ENCODE data around the gene GNAZ. TPM values are rescaled to one million over a fixed set of nuclear protein-coding genes. Genes with fewer than 3 reads are reported as not detected.

Gene GNAZ
- total RNA-seq, 1 donor from 2014 or later = 3.9 TPM

GRCh38 chr22:23063539-23064380 is 6.6 kb upstream of the GNAZ start:
- Mint-ChIP-seq H3K36me3 (ENCODE audit: low read depth) (no peaks in the 10 kb centered on the region), H3K9me3 (ENCODE audit: low read depth) (no peaks in the 10 kb centered on the region), H3K27ac (ENCODE audit: unreplicated experiment) (no peak overlapping the region), H3K27me3 (ENCODE audit: low read depth) (peaks cover 7% of the 10 kb centered on the region), H3K4me3 (ENCODE audit: unreplicated experiment) (no peak overlapping the region), H3K4me1 (ENCODE audit: low read depth) (no peaks in the 10 kb centered on the region)
- TF ChIP-seq CTCF (IDR thresholded peaks at IDR 0.05) = no peak
- DNase-seq (ENCODE audit: low spot score) = peak; percentile 85

- Mint-ChIP-seq H3K4me1 (ENCODE audit: low read depth) (peaks cover 1% of the 10 kb centered on the region), H3K4me3 (ENCODE audit: unreplicated experiment) (no peak overlapping the region), H3K27ac (ENCODE audit: unreplicated experiment) (no peak overlapping the region), H3K27me3 (ENCODE audit: low read depth) (peaks cover 7% of the 10 kb centered on the region), H3K9me3 (ENCODE audit: low read depth) (no peaks in the 10 kb centered on the region), H3K36me3 (ENCODE audit: low read depth) (no peaks in the 10 kb centered on the region)
- TF ChIP-seq CTCF (IDR thresholded peaks at IDR 0.05) = no peak
- DNase-seq (ENCODE audit: low spot score) = peak; percentile 63
These were observed 5.8 kb upstream of the GNAZ start for GRCh38 chr22:23064381-23065068.

GRCh38 chr22:23065069-23065451 is 5.3 kb upstream of the GNAZ start:
- peak; percentile 36 for DNase-seq (ENCODE audit: low spot score)
- TF ChIP-seq CTCF (IDR thresholded peaks at IDR 0.05) = no peak
- Mint-ChIP-seq H3K4me1 (ENCODE audit: low read depth) (peaks cover 4% of the 10 kb centered on the region), H3K27ac (ENCODE audit: unreplicated experiment) (no peak overlapping the region), H3K9me3 (ENCODE audit: low read depth) (no peaks in the 10 kb centered on the region), H3K4me3 (ENCODE audit: unreplicated experiment) (no peak overlapping the region), H3K36me3 (ENCODE audit: low read depth) (no peaks in the 10 kb centered on the region), H3K27me3 (ENCODE audit: low read depth) (peaks cover 7% of the 10 kb centered on the region)

- Mint-ChIP-seq H3K27ac (ENCODE audit: unreplicated experiment) (no peak overlapping the region), H3K36me3 (ENCODE audit: low read depth) (no peaks in the 10 kb centered on the region), H3K4me1 (ENCODE audit: low read depth) (peaks cover 4% of the 10 kb centered on the region), H3K9me3 (ENCODE audit: low read depth) (no peaks in the 10 kb centered on the region), H3K27me3 (ENCODE audit: low read depth) (peaks cover 7% of the 10 kb centered on the region), H3K4me3 (ENCODE audit: unreplicated experiment) (no peak overlapping the region)
- TF ChIP-seq CTCF (IDR thresholded peaks at IDR 0.05) = no peak
- DNase-seq (ENCODE audit: low spot score) = peak; percentile 60
These were observed 4.7 kb upstream of the GNAZ start for GRCh38 chr22:23065495-23066122.
